NB4 (cell line): ENCODE data around the gene PAPPA2.

ENCODE experiments used
- DNase-seq: peaks from one replicate; pipeline ENCODE4 v3.0.0; 2010; ENCODE audit warnings: low read depth
- H3K4me3 ChIP-seq: one replicate; pipeline ENCODE4 v1.5.1; 2011; ENCODE audit warnings: mild to moderate bottlenecking, low read depth, low read length, moderate library complexity
- CTCF ChIP-seq: IDR thresholded peaks from one replicate; pipeline ENCODE4 v1.5.1; 2012; ENCODE audit warnings: low read depth, low read length
- MAX ChIP-seq: IDR thresholded peaks from 2 replicates; pipeline ENCODE4 v1.6.1; 2011; ENCODE audit warnings: low read depth, low read length
- MYC ChIP-seq: IDR thresholded peaks from 2 replicates; pipeline ENCODE4 v1.6.1; 2011; ENCODE audit warnings: low read depth, low read length
- POLR2A ChIP-seq: IDR thresholded peaks from 2 replicates; pipeline ENCODE4 v1.6.1; 2011; ENCODE audit warnings: mild to moderate bottlenecking; ENCODE audit not compliant: insufficient read length; ENCODE audit errors: extremely low read depth

PAPPA2 gene

DNA sequence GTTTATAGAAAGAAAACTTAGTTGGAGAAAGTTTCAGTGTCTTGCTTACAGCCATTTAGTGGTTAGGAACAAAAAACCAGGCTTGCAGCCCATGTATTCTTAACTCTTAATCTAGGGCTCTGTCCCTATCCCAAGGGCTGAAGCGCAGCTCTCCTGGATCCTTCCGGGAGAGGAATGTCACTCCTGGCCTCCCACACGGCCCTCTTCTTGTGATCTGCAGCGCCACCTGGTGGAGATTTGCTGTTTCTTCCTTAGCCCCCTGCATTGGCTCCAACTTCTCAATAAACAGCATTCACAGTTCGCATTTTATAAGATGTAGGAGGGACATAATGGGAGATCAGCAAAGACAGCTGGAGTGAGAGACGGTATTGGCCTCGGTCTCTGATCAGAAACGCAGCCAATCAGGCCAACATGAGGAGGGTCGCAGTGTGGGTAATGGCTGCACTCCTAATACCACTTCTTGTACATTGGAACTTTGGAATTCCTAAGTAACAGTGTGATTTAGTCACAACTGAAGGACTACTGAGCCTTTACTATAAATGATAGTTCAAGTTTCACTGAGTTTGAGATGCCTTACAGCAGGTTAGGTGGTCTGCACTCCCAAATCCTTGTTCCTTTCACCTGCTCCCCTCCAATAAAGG lies 418.1 kb downstream of the PAPPA2 start:
- peak; percentile 56 for DNase-seq
- no peak overlapping the region for H3K4me3 ChIP-seq
- peak; percentile 74 for TF ChIP-seq CTCF
- no peak for TF ChIP-seq MYC
- no peak for TF ChIP-seq POLR2A
- TF ChIP-seq MAX = no peak

DNA sequence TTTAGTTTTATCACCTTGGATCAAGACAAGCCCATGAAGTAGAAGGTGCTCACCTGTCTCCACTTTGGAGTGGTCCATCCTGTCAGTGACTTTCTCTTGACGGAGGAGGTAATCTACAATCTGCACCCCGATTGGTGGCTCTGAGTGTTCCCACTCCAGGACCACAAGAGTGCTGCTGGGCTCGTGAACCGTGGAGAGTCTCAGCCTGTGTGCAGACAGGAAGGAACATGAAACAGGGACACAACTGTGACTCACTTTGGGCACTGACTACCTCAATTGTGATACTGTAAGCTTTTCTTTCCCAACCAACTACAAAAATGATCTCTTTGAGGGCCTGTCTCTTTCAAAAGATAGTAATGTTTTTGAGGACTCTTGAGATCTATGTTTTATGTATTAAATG lies 421.3 kb downstream of the PAPPA2 start:
- DNase-seq = no peak
- TF ChIP-seq MAX (no peak), CTCF (no peak), MYC (no peak), POLR2A (no peak)
- no peak overlapping the region for H3K4me3 ChIP-seq

GRCh38 chr1:176884911-176885310 lies 421.9 kb downstream of the PAPPA2 start:
- H3K4me3 ChIP-seq = no peak overlapping the region
- no peak for DNase-seq
- TF ChIP-seq MAX (no peak), MYC (no peak), CTCF (no peak), POLR2A (no peak)

DNA sequence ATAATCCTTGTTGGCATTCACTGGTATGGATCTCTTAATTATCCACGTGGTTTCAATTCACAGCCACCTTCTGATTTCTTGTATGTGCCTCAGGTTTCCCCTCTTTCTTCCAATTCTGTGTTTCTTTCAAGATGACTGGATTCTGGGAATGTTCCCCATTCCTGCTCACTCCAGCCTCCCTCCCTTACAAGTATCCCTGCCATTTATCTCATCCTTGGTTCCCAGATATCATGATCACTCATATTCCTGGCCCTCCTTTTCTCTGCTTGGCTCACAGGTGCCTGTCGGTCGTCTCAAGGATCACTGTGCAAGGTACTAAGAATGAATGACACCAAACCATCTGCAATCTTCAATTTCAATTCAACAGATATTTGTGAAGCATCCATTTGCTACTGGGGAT lies 422.4 kb downstream of the PAPPA2 start:
- no peak overlapping the region for H3K4me3 ChIP-seq
- TF ChIP-seq MAX (no peak), POLR2A (no peak), CTCF (no peak), MYC (no peak)
- DNase-seq = no peak

DNA sequence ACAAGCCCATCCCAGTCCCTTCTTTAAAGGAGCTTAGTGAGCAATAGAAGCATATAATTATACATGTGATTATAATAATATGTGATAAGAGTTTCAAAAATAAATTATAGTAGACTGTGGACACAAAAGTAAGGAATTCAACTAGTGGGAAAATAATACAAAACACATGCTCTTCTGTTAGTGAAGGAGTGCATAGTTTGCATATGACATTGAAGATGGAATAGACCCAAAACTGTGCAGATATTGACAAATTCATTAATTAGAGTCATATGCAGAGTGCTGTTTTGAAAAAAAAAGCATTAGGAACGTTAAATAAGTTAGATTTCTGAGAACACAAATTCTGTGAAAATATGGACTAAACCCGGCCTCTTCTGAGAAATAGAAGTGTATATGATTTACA lies 422.8 kb downstream of the PAPPA2 start:
- no peak for DNase-seq
- H3K4me3 ChIP-seq = no peak overlapping the region
- TF ChIP-seq POLR2A (no peak), MYC (no peak), MAX (no peak), CTCF (no peak)
